ENCODE results near the gene BNIPL. TPM values are rescaled to one million over a fixed set of nuclear protein-coding genes. Genes with fewer than 3 reads are reported as not detected.

BNIPL gene, protein sequence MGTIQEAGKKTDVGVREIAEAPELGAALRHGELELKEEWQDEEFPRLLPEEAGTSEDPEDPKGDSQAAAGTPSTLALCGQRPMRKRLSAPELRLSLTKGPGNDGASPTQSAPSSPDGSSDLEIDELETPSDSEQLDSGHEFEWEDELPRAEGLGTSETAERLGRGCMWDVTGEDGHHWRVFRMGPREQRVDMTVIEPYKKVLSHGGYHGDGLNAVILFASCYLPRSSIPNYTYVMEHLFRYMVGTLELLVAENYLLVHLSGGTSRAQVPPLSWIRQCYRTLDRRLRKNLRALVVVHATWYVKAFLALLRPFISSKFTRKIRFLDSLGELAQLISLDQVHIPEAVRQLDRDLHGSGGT
- total RNA-seq (ENCODE audit: insufficient read depth, low replicate concordance) = 13.7 TPM

DNA sequence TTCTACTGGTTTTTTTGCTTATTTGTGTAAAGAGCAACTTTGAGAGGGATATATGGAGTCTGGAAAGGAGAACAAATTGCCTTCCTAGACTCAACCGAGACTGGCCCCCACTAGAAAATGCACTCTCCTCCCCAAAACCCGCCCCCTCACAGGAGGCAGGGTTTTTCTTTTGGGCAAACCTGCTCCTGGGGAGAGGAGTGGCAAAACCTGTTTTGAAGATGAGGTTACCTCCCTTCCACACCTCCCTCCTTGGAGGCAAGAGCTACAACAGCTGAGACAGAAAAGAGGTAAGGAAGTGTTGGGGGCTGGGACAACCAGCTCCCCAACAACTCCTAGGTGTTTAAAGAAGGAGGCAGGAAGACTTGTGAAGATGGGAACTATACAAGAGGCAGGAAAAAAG lies at the start of gene BNIPL:
Gene BNIPL (plus strand): TSS at position 231 of the 400 bp plus-strand sequence. CDS start 140 bp downstream, at position 371.
- peak; percentile 53 for DNase-seq (ENCODE audit: low spot score)

DNA sequence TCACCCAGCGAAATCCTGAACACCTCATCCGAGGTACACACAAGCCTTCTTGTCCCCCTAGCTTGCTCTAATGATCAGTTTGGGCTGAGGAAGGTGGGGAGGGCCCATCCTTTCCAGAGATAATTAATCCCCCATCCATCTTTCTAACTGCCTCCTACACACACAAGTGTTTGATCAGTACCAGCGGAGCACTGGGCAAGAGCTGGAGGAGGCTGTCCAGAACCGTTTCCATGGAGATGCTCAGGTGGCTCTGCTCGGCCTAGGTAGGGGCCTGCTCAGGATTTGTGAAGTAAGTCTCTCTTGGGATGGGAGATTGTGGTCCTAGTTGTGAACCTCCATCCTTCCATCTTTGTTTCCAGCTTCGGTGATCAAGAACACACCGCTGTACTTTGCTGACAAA lies 48.5 kb upstream of the BNIPL start:
- DNase-seq (ENCODE audit: low spot score) = no peak

DNA sequence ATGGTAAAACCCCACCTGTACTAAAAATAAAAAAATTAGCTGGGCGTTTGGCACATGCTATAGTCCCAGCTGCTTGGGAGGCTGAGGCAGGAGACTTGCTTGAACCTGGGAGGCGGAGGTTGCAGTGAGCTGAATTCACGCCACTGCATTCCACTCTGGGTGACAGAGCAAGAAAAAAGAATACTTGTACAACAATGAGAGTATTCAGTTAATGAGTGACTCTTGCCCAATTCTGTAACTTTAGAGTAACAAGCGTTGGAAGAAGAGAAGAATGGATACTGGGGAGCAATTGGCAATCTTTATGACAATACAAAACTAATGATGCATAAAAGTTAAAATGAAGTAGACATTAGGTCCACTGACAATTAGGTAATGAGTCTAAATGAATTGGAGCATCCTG lies 43.8 kb upstream of the BNIPL start:
- no peak for DNase-seq (ENCODE audit: low spot score)

DNA sequence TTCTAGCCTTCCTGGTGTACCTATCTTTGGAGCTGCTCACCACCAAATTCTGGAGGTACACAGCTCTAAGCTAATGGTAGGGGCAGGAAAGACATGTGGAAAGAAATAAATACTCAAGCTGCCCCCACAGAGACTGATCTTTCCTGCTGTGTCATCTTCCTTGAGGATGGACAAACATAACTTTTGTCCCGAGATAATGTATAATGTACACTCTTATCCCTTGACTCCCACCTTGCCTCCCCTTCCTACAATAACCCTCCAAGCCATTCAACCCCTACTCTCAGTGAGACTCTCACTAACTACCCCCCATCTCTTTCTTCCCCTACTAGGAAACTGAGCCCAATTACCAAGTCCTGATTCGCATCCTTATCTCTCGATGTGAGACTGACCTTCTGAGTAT lies 42.1 kb upstream of the BNIPL start:
- no peak for DNase-seq (ENCODE audit: low spot score)

DNA sequence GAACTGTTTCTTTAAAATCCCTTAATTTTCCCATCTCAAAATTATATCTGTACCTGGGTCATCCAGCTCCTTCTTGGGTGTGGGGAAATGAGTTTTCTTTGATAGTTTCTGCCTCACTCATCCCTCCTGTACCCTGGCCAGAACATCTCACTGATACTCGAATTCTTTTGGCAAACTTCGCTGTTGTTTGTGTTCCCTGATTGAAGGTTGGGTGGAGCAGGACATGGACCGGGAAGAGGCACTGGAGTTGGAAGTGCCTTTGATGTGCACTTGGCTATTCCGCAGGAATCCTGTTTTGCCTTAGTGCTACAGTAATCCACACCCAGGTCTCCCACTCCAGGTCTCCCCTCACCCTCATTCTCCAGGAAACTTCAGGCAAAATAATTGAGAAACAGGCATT lies 40.9 kb upstream of the BNIPL start:
- no peak for DNase-seq (ENCODE audit: low spot score)

- no peak for DNase-seq (ENCODE audit: low spot score)
Measured at GRCh38 chr1:150995896-150996295, 40.5 kb upstream of the BNIPL start.

DNA sequence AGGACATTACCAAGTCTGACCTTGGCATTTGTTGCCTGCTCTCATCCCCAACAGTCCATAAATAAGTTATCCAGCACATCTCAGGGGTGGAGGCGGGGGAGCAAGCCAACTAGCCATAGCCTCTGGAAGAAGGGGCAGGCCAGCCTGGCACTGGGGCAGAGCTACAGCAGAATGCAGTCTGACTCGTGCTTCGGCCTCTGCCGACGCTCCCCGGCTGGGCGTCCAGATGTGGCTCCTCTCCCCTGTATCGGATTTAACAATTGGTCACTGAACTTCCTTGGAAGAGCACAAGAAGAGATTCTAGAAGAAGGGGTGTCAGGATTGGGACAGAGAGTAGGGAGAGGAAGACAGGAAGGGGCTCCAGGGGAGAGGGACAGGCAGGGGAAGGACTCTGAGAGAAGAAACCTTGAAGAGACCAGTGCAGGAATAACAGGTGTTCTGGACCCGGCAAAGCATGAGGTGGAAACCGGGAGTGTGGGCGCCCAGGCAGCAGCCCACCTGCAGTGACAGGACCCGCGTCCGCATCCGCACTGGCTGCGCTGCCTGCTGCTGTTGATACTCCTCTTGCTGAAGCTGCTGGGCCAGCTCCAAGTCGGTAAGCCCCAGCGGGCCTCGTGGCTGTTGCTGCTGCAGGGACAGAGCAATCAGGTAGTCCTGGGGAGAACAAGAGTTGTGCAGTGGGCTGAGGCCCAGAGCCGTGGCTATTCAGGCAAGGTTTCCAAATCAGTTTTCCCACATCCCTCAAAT lies 39.1 kb upstream of the BNIPL start:
- no peak for DNase-seq (ENCODE audit: low spot score)

DNA sequence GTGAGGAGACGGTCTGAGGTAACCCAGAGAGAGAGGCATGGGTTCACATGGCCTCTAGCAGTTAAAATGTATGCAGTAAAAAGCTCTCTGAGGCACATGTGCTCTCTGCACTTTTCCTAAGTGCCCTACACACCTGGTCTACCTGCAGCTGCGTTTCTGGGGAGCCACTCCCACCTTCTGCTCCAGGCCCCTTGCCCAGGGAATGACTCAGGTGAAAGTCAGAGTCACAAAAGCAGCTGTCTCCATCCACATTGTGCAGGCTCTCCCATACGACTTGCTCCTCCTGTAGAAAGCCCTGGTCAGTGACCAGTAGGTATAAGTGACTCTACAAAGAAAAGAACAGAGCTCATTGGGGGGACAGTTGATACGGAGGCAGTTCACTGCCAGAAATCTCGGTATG lies 38.4 kb upstream of the BNIPL start:
- DNase-seq (ENCODE audit: low spot score) = no peak

- DNase-seq (ENCODE audit: low spot score) = no peak
Measured at GRCh38 chr1:150999051-150999674, 37.2 kb upstream of the BNIPL start.

DNA sequence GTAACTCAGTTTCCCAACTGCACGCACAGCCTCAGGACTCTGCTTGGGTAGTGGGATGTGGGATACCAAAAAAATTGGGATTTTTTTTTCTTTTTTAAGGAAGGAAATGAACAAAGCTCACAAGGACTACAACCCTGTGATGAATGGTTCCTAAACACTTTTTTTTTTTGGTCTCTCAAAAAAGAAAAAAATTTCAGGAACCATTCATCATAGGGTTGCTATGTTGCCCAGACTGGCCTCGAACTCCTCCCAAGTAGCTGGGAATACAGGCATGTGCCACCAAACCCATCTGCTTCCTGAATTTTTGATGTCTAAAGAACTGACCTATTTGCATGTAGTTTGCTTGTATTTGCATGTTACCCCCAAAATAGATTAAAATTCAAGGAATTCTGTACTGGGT lies 36.5 kb upstream of the BNIPL start:
- no peak for DNase-seq (ENCODE audit: low spot score)

- DNase-seq (ENCODE audit: low spot score) = no peak
Measured at GRCh38 chr1:151000408-151000807, 36.0 kb upstream of the BNIPL start.

GRCh38 chr1:151001602-151002001 lies 34.8 kb upstream of the BNIPL start:
- DNase-seq (ENCODE audit: low spot score) = no peak

DNA sequence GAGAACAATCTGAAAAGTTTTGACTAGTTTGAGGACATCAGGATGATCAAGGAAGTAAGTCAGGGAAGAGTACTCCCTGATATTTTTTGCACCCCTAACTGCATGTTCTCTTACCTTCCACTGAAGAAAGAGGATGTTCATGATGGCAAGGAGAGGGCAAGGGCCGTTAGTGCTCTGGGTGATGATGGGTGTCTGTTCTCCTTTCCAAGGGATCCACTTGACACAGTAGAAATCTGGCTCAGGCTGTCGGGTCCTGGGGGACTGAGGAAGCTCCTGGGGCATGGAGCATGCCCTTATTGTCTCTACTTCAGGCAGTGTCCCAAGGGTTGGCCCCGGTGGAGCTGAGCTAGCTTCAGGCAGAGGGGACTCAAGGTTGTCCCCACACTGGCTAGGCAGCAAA lies 34.3 kb upstream of the BNIPL start:
- no peak for DNase-seq (ENCODE audit: low spot score)

GRCh38 chr1:151002611-151003010 lies 33.8 kb upstream of the BNIPL start:
- DNase-seq (ENCODE audit: low spot score) = no peak

DNA sequence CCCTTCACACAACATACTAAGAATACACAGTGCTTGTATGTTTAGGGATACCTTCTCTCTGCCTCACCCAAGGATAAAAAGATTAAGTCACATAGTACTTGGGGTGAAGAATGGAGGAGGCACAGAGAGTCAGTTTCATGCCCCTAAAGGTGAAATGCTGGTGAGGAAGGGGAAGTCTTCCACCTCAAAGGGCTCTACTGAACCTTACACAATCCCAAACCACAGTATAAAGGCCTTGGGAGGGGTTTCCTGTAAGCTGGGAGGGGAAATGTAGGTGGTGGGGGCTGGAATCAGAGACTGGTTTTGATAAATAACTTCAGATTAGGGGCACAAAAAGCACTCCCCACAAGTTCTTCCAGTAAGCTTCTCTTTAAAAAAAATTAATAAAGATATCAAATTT lies 33.2 kb upstream of the BNIPL start:
- no peak for DNase-seq (ENCODE audit: low spot score)

GRCh38 chr1:151005729-151006319 lies 30.6 kb upstream of the BNIPL start:
- no peak for DNase-seq (ENCODE audit: low spot score)

DNA sequence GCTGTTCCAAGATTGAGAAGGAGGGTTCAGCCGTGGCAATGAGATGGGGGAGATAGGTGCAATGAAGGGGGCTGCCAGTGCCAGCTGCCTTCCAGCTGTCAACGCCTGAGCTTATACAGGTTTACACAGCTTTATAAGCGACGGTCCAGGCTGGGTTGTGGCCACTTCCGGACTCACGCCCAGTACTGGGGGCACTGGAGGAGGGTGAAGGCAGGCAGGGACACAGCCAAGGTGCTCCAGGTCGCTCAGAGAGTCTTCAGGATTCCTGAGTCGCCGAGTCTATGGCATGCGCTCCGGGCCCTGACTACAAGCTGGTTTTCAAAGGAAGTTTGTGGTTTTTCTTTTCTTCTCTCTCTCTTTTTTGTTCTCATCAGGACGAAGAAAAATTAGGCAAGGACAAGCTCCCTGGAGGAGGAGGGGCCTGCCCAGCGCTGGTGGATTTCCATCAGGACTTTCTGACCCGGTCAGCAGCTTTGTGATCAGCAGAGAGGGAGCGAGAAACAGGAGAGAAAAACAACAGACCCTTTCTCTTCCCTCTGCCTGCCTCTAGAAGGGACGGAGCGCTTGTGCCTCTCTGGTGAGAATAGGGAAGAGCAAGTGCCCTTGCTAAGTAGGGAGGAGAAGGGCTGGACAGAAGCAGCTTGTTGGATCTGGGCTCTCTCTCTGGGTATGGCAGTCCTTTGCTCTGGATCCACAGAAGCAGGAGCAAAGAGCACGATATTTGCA lies 29.9 kb upstream of the BNIPL start, which contains the start of gene MINDY1:
Gene MINDY1 (minus strand): TSS at position 576 of the 726 bp plus-strand sequence. CDS start 4,285 bp downstream, outside the sequence.
- DNase-seq (ENCODE audit: low spot score) = peak; percentile 93

DNA sequence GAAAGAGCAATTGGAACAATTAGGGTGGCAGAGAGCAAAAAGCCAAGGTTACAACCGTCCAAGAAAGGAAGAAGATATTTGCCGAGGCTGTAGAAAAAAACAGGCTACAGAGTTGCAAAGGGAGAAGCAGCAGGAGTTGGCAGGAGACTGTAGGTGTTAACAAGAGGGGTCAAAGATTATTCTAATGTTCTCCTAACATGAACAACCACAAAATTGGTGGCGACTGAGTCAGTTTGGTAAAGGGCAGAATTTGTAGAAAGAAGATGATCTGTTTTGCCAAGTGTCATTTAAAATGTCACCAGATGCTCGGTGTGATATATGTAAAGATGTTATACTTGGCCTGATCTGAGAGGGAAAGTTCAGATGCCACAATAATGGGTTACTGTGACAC lies 28.5 kb upstream of the BNIPL start:
- DNase-seq (ENCODE audit: low spot score) = no peak

DNA sequence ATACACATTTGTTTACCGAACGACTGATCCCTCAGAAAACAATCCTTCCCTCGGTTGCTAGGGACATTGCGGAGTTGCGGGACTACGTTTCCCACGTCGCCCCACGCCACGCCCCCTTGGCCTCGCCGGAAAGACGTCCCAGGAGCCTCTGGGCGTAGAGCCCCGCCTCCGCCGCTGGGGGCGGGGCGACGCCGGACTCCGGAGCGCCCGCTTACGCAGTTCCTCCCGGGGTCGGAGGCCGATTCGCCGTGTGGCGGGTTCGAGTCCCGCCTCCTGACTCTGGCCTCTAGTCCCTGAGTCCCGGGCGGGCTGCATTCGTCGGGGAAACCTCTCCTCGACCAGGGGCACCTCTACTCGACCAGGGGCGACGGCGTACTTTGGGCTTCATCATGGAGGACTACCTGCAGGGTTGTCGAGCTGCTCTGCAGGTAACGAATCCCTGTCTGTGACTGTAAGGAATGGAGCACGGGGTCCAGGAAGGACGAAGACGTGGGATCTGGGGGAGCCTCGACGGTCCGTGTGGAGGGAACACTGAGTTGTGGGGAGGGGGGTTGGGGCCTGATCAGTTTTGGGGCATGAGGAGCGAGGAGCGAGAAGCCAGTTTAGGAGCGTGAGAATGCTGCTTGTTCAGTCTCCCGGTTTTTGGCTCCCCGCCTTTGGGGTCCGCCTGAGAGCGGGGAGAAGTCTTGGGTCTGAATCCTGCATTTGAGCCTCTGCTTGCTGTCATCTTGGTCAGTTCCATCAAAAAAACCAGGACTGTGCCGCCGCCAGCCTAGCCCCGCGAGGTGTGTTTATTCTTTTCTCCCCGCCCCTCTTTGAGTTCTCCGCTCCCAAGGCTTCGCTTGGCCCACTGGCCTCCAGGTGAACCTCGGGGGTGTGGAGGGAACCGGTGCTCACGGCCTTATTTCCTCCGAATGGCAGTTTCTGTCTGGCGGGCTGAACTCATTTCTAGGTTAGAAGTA lies 27.9 kb upstream of the BNIPL start, which contains the start of gene PRUNE1:
Gene PRUNE1 (plus strand): TSS at position 206 of the 962 bp plus-strand sequence. CDS start 184 bp downstream, at position 390.
- peak; percentile 98 for DNase-seq (ENCODE audit: low spot score)

- DNase-seq (ENCODE audit: low spot score) = peak; percentile 48
Measured at GRCh38 chr1:151009206-151009587, 27.2 kb upstream of the BNIPL start.

Measured in umbilical cord (tissue), 2 donors.